Peyer's patch (tissue), 4 donors: ENCODE measurements around the gene AFG3L2.

Source experiments
- CTCF ChIP-seq, 6 experiments: fragments of 450-650 bp in 4 of 6; fragments of 200-600 bp in 2 of 6; sonication (generic) in 1 of 6; IDR thresholded peaks; one replicate each; pipeline ENCODE4 v1.5.1; 2017 to 2019; ENCODE audit warnings: antibody characterized with exemption in 6 of 6, mild to moderate bottlenecking in 3 of 6, moderate library complexity in 1 of 6
- POLR2A ChIP-seq, 2 donors: fragments of 450-650 bp; IDR thresholded peaks; one replicate each; pipeline ENCODE4 v1.5.1; 2017; ENCODE audit warnings: antibody characterized with exemption in 2 of 2, mild to moderate bottlenecking in 2 of 2, moderate library complexity in 2 of 2

- TF ChIP-seq CTCF (IDR thresholded peaks at IDR 0.05) (no peak), POLR2A (IDR thresholded peaks at IDR 0.05) (no peak)
Observed at GRCh38 chr18:12313530-12314245, 63.3 kb downstream of the AFG3L2 start.
